WI38 (cell line): ENCODE measurements around the gene BST1.

Source experiments
- H3K4me3 ChIP-seq: 2 replicates; pipeline ENCODE4 v1.5.1; 2011; ENCODE audit warnings: low read depth, mild to moderate bottlenecking, control low read depth, low read length
- CTCF ChIP-seq: IDR thresholded peaks from 2 replicates; pipeline ENCODE4 v1.5.1; 2012; ENCODE audit warnings: low read depth, mild to moderate bottlenecking, control low read depth, low read length

BST1 gene

GRCh38 chr4:15778289-15779241 is 75.7 kb downstream of the BST1 start, which contains the start of gene CD38:
TSS of gene CD38 (plus strand) at chr4:15778328. CDS start at chr4:15778415, 87 bp downstream.
- no peak for TF ChIP-seq CTCF
- peak within 1 kb of the TSS; percentile 50 for H3K4me3 ChIP-seq

GRCh38 chr4:15779306-15779705 is 76.4 kb downstream of the BST1 start:
- H3K4me3 ChIP-seq, result peak overlapping the region; percentile 50
- TF ChIP-seq CTCF, result 0 out of 2 replicates have a peak, but pooled peaks have one; percentile 23

GRCh38 chr4:15779809-15780208 is 76.9 kb downstream of the BST1 start:
- peak overlapping the region; percentile 50; the same call in 1 of the 2 replicates for H3K4me3 ChIP-seq
- TF ChIP-seq CTCF, result no peak

GRCh38 chr4:15781427-15782095 is 78.7 kb downstream of the BST1 start:
- H3K4me3 ChIP-seq, result no peak overlapping the region
- no peak for TF ChIP-seq CTCF
